ENCODE measurements around the gene ABHD12.
A peak's percentile ranks its signal among the peaks of the same experiment; 100 is the strongest.
"Not testable (repeated sequence)": the region's sequence is repeated elsewhere in the genome, so short reads cannot be mapped to it uniquely, and the experiment has no call there.

Gene ABHD12

GRCh38 chr20:25320035-25320800 is 70.4 kb downstream of the ABHD12 start:
- DNase-seq: no peak

- no peak for DNase-seq
Observed at GRCh38 chr20:25319241-25320034, 71.2 kb downstream of the ABHD12 start.

DNA sequence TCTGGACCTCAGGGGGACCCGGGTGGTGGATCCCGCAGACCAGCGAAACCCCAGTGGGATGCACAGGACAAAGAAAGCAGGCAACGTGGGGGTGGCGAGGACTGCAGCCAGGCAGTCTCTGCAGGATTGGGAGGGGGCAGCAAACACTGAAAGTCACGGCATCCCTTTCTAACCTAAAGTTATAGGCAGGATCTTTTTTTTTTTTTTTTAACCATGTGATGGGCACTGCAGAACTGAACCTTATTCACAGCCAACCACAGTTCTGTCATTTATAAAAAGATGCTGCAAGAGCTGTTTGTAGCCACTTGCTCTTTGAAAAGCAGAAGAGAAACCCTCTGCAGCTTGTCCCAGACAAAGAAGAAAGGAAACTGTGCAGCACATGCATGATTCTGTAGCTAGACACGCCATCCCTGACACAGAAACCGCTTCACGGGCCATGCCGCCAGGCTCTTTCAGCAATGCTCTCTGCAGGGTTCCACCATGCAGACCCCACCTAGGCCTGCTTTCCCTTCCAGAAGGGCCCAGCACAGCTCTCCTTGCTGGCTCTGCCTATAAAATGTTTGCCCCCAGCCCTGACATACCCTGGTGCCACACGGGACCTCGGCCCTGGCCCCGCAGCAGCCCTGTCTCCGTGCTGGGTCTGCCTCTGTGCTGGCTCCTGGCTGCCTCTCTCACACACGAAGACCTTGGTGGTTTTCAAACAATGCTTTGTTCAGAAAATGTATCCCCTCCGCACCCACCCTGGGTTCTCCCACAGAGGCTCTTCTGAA is 72.0 kb downstream of the ABHD12 start:
- DNase-seq: no peak

DNA sequence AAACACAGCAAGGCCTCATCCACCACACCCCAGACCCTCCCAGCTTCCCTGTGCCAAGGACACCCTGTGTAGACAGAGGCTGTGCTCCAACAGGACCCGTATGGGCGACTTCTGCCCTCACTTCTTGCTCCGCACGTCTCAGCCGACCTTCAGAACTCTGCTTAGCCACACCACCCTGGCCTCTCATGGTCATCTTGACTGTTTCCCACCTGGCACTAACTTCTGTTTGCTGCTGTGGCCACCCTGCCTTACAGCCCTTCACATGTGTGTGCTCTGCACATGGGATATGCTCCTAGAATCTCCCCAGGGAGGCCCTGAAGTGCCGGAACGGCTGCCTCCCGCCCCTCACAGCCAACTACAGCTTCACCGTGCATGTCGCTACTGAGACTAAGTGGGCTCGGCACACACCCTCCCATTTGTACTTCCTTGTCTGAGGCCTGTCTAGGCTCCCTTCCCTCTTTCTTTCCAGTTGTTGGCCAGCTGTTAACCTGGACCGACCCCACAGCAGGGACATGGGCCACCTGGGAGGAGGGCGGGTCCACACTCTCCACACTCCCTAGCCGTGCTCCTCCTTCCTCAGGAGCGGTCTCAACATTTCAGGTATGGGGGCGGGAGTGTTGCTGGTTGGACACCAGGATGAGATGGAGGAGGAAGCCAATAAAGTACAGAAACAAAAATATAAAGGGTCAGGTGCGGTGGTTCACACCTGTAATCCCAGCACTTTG is 73.1 kb downstream of the ABHD12 start:
- DNase-seq: no peak

- no peak for DNase-seq
Observed at GRCh38 chr20:25316506-25317190, 74.0 kb downstream of the ABHD12 start.

- DNase-seq: no peak
Observed at GRCh38 chr20:25315418-25316210, 75.0 kb downstream of the ABHD12 start.

DNA sequence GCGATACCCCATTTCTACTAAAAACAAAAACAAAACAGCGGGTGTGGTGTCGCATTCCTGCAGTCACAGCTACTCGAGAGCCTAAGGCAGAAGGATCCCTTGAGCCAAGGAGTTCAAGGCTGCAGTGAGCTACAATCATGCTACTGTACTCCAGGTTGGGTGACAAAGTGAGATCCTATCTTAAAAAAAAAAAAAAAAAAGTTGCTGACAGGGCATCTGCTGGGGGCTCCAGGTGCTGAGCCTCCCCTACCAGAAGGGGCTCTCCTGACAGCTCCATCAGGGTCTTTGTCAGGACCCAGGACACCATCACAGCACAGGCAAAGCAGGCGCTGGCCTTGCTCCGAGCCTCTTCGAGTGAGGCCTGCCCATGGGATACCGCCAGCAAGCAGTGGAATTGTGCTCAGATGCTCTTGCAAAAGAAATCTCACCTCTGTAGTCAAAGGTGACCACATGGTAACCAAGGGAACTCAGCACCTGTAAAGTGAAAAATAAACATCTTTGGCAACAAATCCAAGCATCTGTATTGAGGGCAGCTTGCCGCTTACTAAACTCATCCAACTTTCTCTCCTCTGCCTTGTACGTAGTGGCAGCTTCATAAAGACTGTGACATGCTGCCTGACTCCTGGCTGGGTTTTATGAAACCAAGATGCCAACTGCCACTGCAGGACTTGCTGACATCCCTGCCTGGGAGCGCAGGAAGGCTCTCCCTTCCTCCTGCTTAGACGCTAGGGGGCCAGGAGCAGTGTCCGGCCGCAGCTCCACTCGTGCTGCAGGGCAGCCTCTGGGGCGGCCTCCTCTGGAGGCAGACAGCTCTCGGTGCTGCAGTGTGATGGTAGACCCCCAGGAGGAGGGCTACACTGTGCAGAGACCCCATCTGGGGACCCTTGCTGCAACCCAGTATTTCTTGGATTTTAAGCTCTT is 75.9 kb downstream of the ABHD12 start:
- DNase-seq: no peak

- DNase-seq: no peak
Observed at GRCh38 chr20:25313593-25313992, 77.0 kb downstream of the ABHD12 start.

DNA sequence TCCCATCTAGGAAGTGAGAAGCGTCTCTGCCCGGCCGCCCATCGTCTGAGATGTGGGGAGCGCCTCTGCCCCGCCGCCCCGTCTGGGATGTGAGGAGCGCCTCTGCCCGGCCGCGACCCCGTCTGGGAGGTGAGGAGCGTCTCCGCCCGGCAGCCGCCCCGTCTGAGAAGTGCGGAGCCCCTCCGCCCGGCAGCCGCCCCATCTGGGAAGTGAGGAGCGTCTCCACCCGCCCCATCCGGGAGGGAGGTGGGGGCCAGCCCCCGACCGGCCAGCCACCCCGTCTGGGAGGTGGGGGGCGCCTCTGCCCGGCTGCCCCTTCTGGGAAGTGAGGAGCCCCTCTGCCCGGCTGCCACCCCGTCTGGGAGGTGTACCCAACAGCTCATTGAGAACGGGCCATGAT is 77.9 kb downstream of the ABHD12 start:
- not testable (repeated sequence) for DNase-seq

- DNase-seq: no peak
Observed at GRCh38 chr20:25310921-25311728, 79.5 kb downstream of the ABHD12 start.

- peak; percentile 36 to 49 for DNase-seq
Observed at GRCh38 chr20:25310268-25310920, 80.2 kb downstream of the ABHD12 start.

DNA sequence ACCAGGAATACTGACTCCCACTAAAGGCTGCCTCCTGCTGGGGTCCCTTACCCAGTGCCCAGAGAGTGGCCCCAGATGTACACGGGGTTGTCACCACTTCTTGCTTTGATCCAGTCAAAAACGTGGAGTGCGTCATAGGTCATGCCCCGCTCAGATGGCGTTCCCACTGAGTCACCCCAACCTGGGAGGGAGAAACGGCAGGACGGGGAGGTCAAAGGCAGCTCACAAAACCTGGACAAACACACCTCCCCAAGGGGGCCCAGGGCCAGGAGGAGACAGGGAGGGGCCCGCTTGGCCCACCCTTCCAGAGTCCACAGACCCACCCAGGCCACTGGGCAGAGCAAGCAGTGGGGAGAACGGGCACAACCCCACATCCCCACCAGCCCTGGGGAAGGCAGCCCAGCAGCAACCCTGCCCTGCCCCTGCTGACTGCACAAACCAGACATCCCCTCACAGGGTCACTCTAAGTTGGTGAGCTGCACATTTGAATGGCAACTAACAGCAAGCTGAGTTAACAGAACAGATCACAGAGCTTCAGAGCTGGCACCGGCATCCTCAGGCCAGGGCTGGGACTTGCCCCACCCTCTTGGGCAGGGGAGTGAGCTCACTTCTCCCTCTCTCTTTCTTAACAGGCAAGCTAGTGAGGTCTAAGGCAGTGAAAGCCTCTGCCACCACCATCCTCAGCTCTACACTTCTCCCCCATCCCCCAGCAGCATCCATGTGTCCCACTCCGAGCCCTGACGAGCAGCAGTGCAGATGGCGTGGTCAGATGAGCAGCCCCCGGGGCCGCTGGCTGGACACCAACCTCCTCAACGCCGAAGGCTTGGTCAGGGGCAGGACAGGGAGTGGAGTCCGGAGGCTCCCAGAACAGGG is 81.0 kb downstream of the ABHD12 start:
- DNase-seq: no peak

DNA sequence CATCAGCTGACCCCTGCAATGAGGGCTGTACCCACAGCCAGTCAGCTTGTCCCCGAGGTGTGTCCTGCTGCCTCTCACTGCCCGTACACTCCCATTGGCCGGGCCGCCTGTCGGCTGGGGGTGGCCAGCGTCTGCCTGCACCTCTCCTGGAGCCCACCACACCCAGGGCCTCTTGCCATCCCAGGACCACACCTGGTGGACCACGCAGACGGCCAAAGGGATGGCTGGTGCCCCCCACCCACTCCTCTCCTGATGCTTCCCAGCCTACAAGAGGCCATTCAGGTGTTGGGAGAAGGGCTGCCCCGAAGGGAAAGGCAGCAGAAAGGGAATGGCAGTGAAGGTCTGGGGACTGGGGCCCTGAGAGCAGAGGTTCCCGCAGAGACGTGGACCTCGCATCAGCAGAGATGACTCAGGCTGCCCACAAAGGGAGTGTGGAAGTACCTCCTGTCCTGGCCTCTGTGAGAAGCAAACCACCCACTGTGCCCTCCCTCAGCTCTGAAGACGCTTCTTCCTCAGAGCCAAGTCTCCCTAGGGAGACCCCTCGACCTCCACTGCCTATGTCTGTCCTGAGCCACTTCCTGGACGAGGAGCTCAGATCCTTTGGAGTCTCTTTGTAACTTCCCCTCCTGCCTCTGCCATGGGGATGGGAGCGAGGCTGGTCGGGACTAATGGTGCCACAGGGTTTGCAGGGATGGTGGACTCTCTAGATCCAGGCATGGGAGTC is 81.8 kb downstream of the ABHD12 start:
- no peak for DNase-seq

- no peak for DNase-seq
Observed at GRCh38 chr20:25308083-25308491, 82.5 kb downstream of the ABHD12 start.

DNA sequence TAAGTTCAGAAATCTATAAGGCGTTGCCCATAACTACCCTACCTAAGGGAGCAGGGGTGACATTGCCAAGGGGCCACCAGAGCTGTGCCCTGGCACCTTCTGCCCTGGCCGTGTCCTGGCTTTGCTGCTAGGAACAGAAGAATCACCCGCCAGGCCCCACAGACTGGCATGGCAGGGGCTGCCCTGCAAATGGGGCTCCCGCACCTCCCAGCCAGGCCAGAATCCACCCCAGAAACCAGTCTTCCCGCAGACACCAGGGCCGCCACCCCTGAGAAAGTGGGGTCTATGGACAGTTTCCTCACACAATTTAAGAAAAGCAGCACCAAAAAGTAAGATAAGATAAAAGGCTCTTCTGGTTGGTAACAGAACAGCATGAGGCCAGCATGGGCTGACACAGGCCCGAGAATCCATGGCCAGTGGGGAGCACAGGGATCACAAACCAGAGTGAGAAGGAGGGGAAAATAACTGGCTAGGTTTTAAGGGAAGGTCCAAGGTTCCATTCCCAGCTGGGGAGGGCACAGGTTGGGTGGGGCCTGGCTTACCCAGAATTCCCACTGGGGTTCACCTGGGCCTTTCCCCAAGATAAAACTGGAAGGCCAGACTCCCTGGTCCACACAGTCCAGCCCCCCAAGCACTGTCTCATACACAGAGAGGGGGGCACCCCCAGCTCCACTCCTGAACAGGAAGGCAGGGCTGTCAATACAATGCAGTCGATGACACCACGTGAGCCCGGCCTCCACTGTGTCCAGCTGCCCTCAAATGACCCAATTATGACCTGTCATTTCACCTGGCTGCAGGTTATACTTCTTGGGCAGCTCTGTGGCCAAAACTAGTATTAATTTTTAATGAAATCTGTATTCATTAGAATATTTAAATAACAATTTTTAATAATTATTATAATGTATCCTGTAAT is 83.4 kb downstream of the ABHD12 start:
- DNase-seq: no peak

- DNase-seq: no peak
Observed at GRCh38 chr20:25304025-25304549, 86.5 kb downstream of the ABHD12 start.

Measured in AML-193 (cell line).